HEK293 (cell line): ENCODE results near the gene SDHAF4.

Experiments
- CTCF ChIA-PET: fragments of 350-600 bp; formaldehyde crosslinking; extraction: SDS; loops from one replicate; lab custom pipeline; 2021; ENCODE audit warnings: antibody characterized with exemption; lab: Yijun Ruan, JAX
- POLR2A ChIA-PET: fragments of 300-600 bp; formaldehyde crosslinking; extraction: SDS; loops from one replicate; lab custom pipeline; 2020; ENCODE audit warnings: antibody characterized with exemption, inconsistent platforms; lab: Yijun Ruan, JAX
- H3K27ac ChIP-seq: fragments of 200-500 bp; sonication (Bioruptor generic); 2 replicates; pipeline ENCODE4 v1.5.1; 2014; ENCODE audit warnings: low read depth, low read length, control low read depth, inconsistent platforms; ENCODE audit errors: extremely low read depth
- H3K36me3 ChIP-seq, 2 experiments: fragments of 200-500 bp in 1 of 2; sonication (Bioruptor generic) in 1 of 2; 1 replicate in 1 of 2; 2 replicates in 1 of 2; pipeline ENCODE4 v1.5.1; 2014 to 2017; ENCODE audit warnings: inconsistent platforms in 2 of 2, low read length in 2 of 2; ENCODE audit not compliant: control insufficient read depth in 2 of 2, insufficient read depth in 1 of 2
- H3K4me1 ChIP-seq: fragments of 200-500 bp; sonication (Bioruptor generic); 2 replicates; pipeline ENCODE4 v1.5.1; 2014; ENCODE audit warnings: mild to moderate bottlenecking, low read length, inconsistent platforms; ENCODE audit not compliant: control insufficient read depth, insufficient read depth
- H3K4me3 ChIP-seq: 2 replicates; pipeline ENCODE4 v1.5.1; 2011; ENCODE audit warnings: low read depth, mild to moderate bottlenecking, control low read depth, low read length, moderate library complexity
- H3K9me3 ChIP-seq: fragments of 200-500 bp; sonication (Bioruptor generic); 2 replicates; pipeline ENCODE4 v1.5.1; 2014; ENCODE audit warnings: low read depth, low read length, inconsistent platforms; ENCODE audit not compliant: control insufficient read depth, insufficient read depth
- BCL11A ChIP-seq: fragments of 450-650 bp; formaldehyde crosslinking; IDR thresholded peaks from 2 replicates; pipeline ENCODE4 v1.5.1; 2016; ENCODE audit warnings: low read depth, missing biosample characterization, missing genetic modification characterization
- PRDM1 ChIP-seq: fragments of 450-650 bp; formaldehyde crosslinking; IDR thresholded peaks from 2 replicates; pipeline ENCODE4; 2016; ENCODE audit warnings: missing biosample characterization, missing genetic modification characterization
- SCRT1 ChIP-seq: fragments of 450-650 bp; formaldehyde crosslinking; IDR thresholded peaks from 2 replicates; pipeline ENCODE4 v1.5.1; 2016; ENCODE audit warnings: missing biosample characterization, missing genetic modification characterization, borderline replicate concordance
- TCF7L2 ChIP-seq: IDR thresholded peaks from 2 replicates; pipeline ENCODE4 v1.6.1; 2011; ENCODE audit warnings: low read depth, mild to moderate bottlenecking, inconsistent platforms, low read length, moderate library complexity, borderline replicate concordance
- YY2 ChIP-seq: fragments of 450-650 bp; formaldehyde crosslinking; IDR thresholded peaks from 2 replicates; pipeline ENCODE4 v1.5.1; 2016; ENCODE audit warnings: missing biosample characterization, missing genetic modification characterization
- ZBTB1 ChIP-seq: fragments of 450-650 bp; formaldehyde crosslinking; IDR thresholded peaks from 2 replicates; pipeline ENCODE4 v1.5.1; 2016; ENCODE audit warnings: missing biosample characterization, missing genetic modification characterization
- ZFP3 ChIP-seq: fragments of 450-650 bp; formaldehyde crosslinking; IDR thresholded peaks from 2 replicates; pipeline ENCODE4 v1.5.1; 2016; ENCODE audit warnings: low read depth, missing biosample characterization, missing genetic modification characterization
- ZNF114 ChIP-seq: fragments of 450-650 bp; formaldehyde crosslinking; IDR thresholded peaks from 2 replicates; pipeline ENCODE4 v1.5.0; 2017; ENCODE audit warnings: missing biosample characterization, missing genetic modification characterization
- ZNF140 ChIP-seq: fragments of 450-650 bp; formaldehyde crosslinking; IDR thresholded peaks from 2 replicates; pipeline ENCODE4 v1.5.1; 2016; ENCODE audit warnings: missing biosample characterization, missing genetic modification characterization
- ZNF155 ChIP-seq: fragments of 450-650 bp; formaldehyde crosslinking; IDR thresholded peaks from 2 replicates; pipeline ENCODE4 v1.5.1; 2016; ENCODE audit warnings: missing biosample characterization, missing genetic modification characterization
- ZNF404 ChIP-seq: fragments of 450-650 bp; formaldehyde crosslinking; IDR thresholded peaks from 2 replicates; pipeline ENCODE4 v1.5.1; 2017; ENCODE audit warnings: missing biosample characterization, missing genetic modification characterization
- ZNF423 ChIP-seq: fragments of 450-650 bp; formaldehyde crosslinking; IDR thresholded peaks from 2 replicates; pipeline ENCODE4 v1.5.1; 2016; ENCODE audit warnings: missing biosample characterization, missing genetic modification characterization
- ZNF433 ChIP-seq: fragments of 450-650 bp; formaldehyde crosslinking; IDR thresholded peaks from 2 replicates; pipeline ENCODE4 v1.5.1; 2016; ENCODE audit warnings: missing biosample characterization, missing genetic modification characterization, low read depth
- ZNF510 ChIP-seq: fragments of 450-650 bp; formaldehyde crosslinking; IDR thresholded peaks from 2 replicates; pipeline ENCODE4 v1.5.1; 2018; ENCODE audit warnings: mild to moderate bottlenecking, missing genetic modification characterization, missing biosample characterization; ENCODE audit not compliant: insufficient replicate concordance
- ZNF596 ChIP-seq: fragments of 450-650 bp; IDR thresholded peaks from 2 replicates; pipeline ENCODE4 v1.5.0; 2018; ENCODE audit warnings: missing biosample characterization, mild to moderate bottlenecking, missing genetic modification characterization, moderate library complexity
- ZNF660 ChIP-seq: fragments of 450-650 bp; IDR thresholded peaks from 2 replicates; pipeline ENCODE4 v1.5.1; 2018; ENCODE audit warnings: missing biosample characterization, mild to moderate bottlenecking, missing genetic modification characterization
- ZNF670 ChIP-seq: fragments of 450-650 bp; formaldehyde crosslinking; IDR thresholded peaks from 2 replicates; pipeline ENCODE4 v1.5.1; 2016; ENCODE audit warnings: missing biosample characterization, missing genetic modification characterization, low read depth
- ZNF747 ChIP-seq: fragments of 450-650 bp; formaldehyde crosslinking; IDR thresholded peaks from 2 replicates; pipeline ENCODE4 v1.5.1; 2016; ENCODE audit warnings: missing biosample characterization, missing genetic modification characterization
- ZNF830 ChIP-seq: fragments of 450-650 bp; IDR thresholded peaks from 2 replicates; pipeline ENCODE4 v1.5.0; 2018; ENCODE audit warnings: missing biosample characterization, missing genetic modification characterization, low read depth, mild to moderate bottlenecking, moderate library complexity
- TF ChIP-seq, protein P1 (sequence below): fragments of 450-650 bp; formaldehyde crosslinking; IDR thresholded peaks from 2 replicates; pipeline ENCODE4 v1.5.1; 2016; ENCODE audit warnings: missing biosample characterization, missing genetic modification characterization, borderline replicate concordance
- TF ChIP-seq, protein P2 (sequence below): fragments of 450-650 bp; formaldehyde crosslinking; conservative IDR thresholded peaks from 2 replicates; pipeline ENCODE4 v1.5.1; 2016; ENCODE audit warnings: low read depth, missing biosample characterization, missing genetic modification characterization
- TF ChIP-seq, protein P3 (sequence below): fragments of 450-650 bp; formaldehyde crosslinking; IDR thresholded peaks from 2 replicates; pipeline ENCODE4 v1.5.1; 2016; ENCODE audit warnings: missing biosample characterization, missing genetic modification characterization

SDHAF4 gene

DNA sequence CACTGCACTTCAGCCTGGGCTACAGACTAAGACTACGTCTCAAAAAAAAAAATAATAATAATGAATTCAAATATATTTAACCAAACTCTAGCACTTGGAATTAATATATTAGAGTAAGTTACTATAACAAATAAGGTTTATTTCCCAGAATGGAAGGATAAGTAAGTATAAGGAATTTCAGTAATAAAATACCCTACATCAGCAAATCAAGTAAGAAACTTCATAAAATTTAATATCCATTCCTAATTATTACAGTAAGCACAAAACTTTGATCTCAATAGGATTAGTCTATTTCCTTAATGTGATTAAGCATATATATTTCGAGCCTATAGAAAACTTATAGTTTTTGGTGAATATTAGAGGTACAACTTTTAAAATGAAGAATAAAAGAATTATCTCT lies 36.7 kb upstream of the SDHAF4 start (continued):
- TF ChIP-seq, protein P1, sequence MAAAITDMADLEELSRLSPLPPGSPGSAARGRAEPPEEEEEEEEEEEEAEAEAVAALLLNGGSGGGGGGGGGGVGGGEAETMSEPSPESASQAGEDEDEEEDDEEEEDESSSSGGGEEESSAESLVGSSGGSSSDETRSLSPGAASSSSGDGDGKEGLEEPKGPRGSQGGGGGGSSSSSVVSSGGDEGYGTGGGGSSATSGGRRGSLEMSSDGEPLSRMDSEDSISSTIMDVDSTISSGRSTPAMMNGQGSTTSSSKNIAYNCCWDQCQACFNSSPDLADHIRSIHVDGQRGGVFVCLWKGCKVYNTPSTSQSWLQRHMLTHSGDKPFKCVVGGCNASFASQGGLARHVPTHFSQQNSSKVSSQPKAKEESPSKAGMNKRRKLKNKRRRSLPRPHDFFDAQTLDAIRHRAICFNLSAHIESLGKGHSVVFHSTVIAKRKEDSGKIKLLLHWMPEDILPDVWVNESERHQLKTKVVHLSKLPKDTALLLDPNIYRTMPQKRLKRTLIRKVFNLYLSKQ (tag by site-specific recombination) = no peak
- TF ChIP-seq ZNF423 = no peak

DNA sequence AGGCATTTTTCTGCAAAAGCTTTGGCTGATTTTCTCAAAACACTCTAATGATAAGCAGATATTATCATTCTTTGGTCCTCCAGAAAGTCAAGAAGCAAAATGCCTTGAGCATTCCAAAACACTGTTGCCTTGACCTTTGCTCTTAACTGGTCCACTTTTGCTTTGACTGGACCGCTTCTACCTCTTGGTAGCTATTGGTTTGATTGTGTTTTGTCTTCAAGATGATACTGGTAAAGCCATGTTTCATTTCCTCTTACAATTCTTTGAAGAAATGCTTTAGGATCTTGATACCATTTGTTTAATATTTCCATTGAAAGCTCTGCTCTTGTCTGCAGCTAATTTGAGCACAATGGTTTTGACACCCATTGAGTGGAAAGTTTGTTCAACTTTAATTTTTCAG lies 35.6 kb upstream of the SDHAF4 start:
- ChIA-PET POLR2A (no interaction called here), CTCF (interaction anchor here (0.6 to 1.6 kb wide), 4 partner anchors 9 to 161 kb away, joined by 3 to 9 read pairs (median 4); no protein-coding TSS in a partner anchor)
- H3K27ac ChIP-seq = no peak overlapping the region
- no peak overlapping the region for H3K4me3 ChIP-seq
- no peaks in the 10 kb centered on the region for H3K9me3 ChIP-seq
- TF ChIP-seq BCL11A (no peak), ZNF747 (tag by site-specific recombination) (no peak), ZFP3 (tag by site-specific recombination) (no peak), ZNF114 (no peak), TCF7L2 (no peak), ZNF155 (tag by site-specific recombination) (no peak), ZNF660 (tag by site-specific recombination) (no peak), ZNF433 (tag by site-specific recombination) (no peak), YY2 (no peak), ZNF670 (tag by site-specific recombination) (no peak), ZNF830 (tag by site-specific recombination) (no peak), ZNF596 (tag by site-specific recombination) (no peak), SCRT1 (tag by site-specific recombination) (no peak)
- TF ChIP-seq, protein P2, sequence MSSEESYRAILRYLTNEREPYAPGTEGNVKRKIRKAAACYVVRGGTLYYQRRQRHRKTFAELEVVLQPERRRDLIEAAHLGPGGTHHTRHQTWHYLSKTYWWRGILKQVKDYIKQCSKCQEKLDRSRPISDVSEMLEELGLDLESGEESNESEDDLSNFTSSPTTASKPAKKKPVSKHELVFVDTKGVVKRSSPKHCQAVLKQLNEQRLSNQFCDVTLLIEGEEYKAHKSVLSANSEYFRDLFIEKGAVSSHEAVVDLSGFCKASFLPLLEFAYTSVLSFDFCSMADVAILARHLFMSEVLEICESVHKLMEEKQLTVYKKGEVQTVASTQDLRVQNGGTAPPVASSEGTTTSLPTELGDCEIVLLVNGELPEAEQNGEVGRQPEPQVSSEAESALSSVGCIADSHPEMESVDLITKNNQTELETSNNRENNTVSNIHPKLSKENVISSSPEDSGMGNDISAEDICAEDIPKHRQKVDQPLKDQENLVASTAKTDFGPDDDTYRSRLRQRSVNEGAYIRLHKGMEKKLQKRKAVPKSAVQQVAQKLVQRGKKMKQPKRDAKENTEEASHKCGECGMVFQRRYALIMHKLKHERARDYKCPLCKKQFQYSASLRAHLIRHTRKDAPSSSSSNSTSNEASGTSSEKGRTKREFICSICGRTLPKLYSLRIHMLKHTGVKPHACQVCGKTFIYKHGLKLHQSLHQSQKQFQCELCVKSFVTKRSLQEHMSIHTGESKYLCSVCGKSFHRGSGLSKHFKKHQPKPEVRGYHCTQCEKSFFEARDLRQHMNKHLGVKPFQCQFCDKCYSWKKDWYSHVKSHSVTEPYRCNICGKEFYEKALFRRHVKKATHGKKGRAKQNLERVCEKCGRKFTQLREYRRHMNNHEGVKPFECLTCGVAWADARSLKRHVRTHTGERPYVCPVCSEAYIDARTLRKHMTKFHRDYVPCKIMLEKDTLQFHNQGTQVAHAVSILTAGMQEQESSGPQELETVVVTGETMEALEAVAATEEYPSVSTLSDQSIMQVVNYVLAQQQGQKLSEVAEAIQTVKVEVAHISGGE (tag by site-specific recombination) = no peak
- TF ChIP-seq, protein P3, sequence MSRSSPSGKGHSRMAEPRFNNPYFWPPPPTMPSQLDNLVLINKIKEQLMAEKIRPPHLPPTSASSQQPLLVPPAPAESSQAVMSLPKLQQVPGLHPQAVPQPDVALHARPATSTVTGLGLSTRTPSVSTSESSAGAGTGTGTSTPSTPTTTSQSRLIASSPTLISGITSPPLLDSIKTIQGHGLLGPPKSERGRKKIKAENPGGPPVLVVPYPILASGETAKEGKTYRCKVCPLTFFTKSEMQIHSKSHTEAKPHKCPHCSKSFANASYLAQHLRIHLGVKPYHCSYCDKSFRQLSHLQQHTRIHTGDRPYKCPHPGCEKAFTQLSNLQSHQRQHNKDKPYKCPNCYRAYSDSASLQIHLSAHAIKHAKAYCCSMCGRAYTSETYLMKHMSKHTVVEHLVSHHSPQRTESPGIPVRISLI (tag by site-specific recombination) = no peak
- TF ChIP-seq, all 188 proteins: peak for 0
- peaks cover 20 to 22% of the 10 kb centered on the region in 2 experiments for H3K36me3 ChIP-seq
- H3K4me1 ChIP-seq = no peaks in the 10 kb centered on the region

DNA sequence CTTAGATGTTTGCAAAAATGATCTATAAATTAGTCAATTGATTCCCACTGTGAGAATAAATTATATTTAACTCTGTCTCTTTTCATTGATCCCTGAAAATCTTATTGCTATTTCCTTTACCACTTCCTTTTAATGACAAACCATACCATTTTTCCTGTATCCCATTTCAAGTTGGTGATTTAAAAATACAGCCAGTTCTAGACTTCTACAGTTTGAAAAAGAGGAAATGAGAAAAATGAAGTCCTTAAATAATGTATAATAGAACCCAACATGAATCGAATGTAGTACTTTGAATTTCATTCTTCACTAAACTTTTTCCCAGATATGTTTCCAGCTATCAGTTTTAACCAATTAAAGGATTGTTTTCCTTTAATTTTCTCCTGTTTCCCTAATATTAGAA lies 29.5 kb upstream of the SDHAF4 start:
- Histone ChIP-seq H3K4me3 (no peak overlapping the region), H3K4me1 (no peaks in the 10 kb centered on the region), H3K9me3 (no peaks in the 10 kb centered on the region), H3K36me3 (peaks cover 23 to 29% of the 10 kb centered on the region in 2 experiments), H3K27ac (no peak overlapping the region)
- CTCF ChIA-PET = interaction anchor here (0.8 to 1.0 kb wide), 5 partner anchors 9 to 228 kb away, joined by 3 read pairs; no protein-coding TSS in a partner anchor
- TF ChIP-seq ZNF140 (no peak), PRDM1 (no peak), ZNF404 (tag by site-specific recombination) (no peak), ZNF510 (no peak), ZBTB1 (tag by site-specific recombination) (no peak)
- POLR2A ChIA-PET = no interaction called here
